Caco-2 (cell line): ENCODE data around the gene CBX4. TPM values are rescaled to one million over a fixed set of nuclear protein-coding genes. Genes with fewer than 3 reads are reported as not detected.

Source experiments
- BruUV-seq: library from RNA; stranded (reverse); fragments of 400-500 nt; replicated peaks from 2 replicates; lab custom pipeline; 2021; lab: Mats Ljungman, UMichigan
- CTCF ChIA-PET: fragments of 300-600 bp; sonication (Branson Sonifier 250); formaldehyde crosslinking; loops from one replicate; lab custom pipeline; 2022; ENCODE audit warnings: antibody characterized with exemption; lab: Charles Lee
- POLR2A ChIA-PET: fragments of 300-600 bp; sonication (Branson Sonifier 250); formaldehyde crosslinking; loops from one replicate; lab custom pipeline; 2022; ENCODE audit warnings: antibody characterized with exemption; lab: Charles Lee
- DNase-seq, 2 experiments: peaks; one replicate each; pipeline versions ENCODE4 v3.0.0 to v3.0.0-alpha.2; 2020 to 2022
- H3K27me3 ChIP-seq: replicated peaks from 2 replicates; pipeline ENCODE4 v1.6.0; 2011; ENCODE audit warnings: low read length; ENCODE audit not compliant: control insufficient read depth, insufficient read depth
- H3K36me3 ChIP-seq: 2 replicates; pipeline ENCODE4 v1.5.1; 2011; ENCODE audit warnings: low read length; ENCODE audit not compliant: control insufficient read depth, insufficient read depth
- H3K4me1 ChIP-seq: fragments of 250-450 bp; sonication (Bioruptor Pico); 2 replicates; pipeline ENCODE4 v1.5.1; 2020; ENCODE audit warnings: mild to moderate bottlenecking
- H3K4me3 ChIP-seq: 2 replicates; pipeline ENCODE4 v1.5.1; 2011; ENCODE audit warnings: low read depth, mild to moderate bottlenecking, control low read depth, low read length
- H3K9me3 ChIP-seq: fragments of 250-450 bp; sonication (Bioruptor Pico); 2 replicates; pipeline ENCODE4 v1.5.1; 2020; ENCODE audit warnings: mild to moderate bottlenecking, moderate library complexity
- H3K27ac Mint-ChIP-seq: one replicate; pipeline ENCODE4 v1.8.0; 2022; ENCODE audit warnings: mixed read lengths; ENCODE audit not compliant: unreplicated experiment
- H3K27me3 Mint-ChIP-seq: one replicate; pipeline ENCODE4 v1.8.0; 2022; ENCODE audit warnings: mixed read lengths; ENCODE audit not compliant: insufficient read depth, unreplicated experiment
- H3K36me3 Mint-ChIP-seq: one replicate; pipeline ENCODE4 v1.8.0; 2022; ENCODE audit warnings: mild to moderate bottlenecking, mixed read lengths; ENCODE audit not compliant: insufficient read depth, unreplicated experiment
- H3K4me1 Mint-ChIP-seq: one replicate; pipeline ENCODE4 v1.8.0; 2022; ENCODE audit warnings: low read depth, mixed read lengths; ENCODE audit not compliant: unreplicated experiment
- H3K4me3 Mint-ChIP-seq: one replicate; pipeline ENCODE4 v1.8.0; 2022; ENCODE audit warnings: mild to moderate bottlenecking, moderate library complexity, mixed read lengths; ENCODE audit not compliant: unreplicated experiment
- H3K9me3 Mint-ChIP-seq: one replicate; pipeline ENCODE4 v1.8.0; 2022; ENCODE audit warnings: mixed read lengths; ENCODE audit not compliant: unreplicated experiment
- intact Hi-C: fragments of 100-400 bp; cut with micrococcal nuclease; formaldehyde crosslinking; loops from one replicate; pipeline ENCODE4 v1.10.0; 2022; ENCODE audit not compliant: unreplicated experiment
- total RNA-seq: library from RNA; stranded (reverse); gene quantifications from 2 replicates; pipeline ENCODE4 v1.2.3, GENCODE V29; 2022
- TF ChIP-seq, protein P1 (sequence below), 2 experiments: fragments of 200-600 bp in 1 of 2; IDR thresholded peaks; 1 replicate in 1 of 2; 2 replicates in 1 of 2; pipeline versions ENCODE4 v1.5.1 to v1.8.0; 2011 to 2022; ENCODE audit warnings: antibody characterized with exemption in 1 of 2, control low read depth in 1 of 2, inconsistent platforms in 1 of 2, low read depth in 1 of 2, low read length in 1 of 2, mild to moderate bottlenecking in 1 of 2, moderate library complexity in 1 of 2; ENCODE audit not compliant: insufficient read depth in 1 of 2, severe bottlenecking in 1 of 2, unreplicated experiment in 1 of 2

Gene CBX4
- total RNA-seq, 1 experiment from 2014 or later, result 114 TPM

DNA sequence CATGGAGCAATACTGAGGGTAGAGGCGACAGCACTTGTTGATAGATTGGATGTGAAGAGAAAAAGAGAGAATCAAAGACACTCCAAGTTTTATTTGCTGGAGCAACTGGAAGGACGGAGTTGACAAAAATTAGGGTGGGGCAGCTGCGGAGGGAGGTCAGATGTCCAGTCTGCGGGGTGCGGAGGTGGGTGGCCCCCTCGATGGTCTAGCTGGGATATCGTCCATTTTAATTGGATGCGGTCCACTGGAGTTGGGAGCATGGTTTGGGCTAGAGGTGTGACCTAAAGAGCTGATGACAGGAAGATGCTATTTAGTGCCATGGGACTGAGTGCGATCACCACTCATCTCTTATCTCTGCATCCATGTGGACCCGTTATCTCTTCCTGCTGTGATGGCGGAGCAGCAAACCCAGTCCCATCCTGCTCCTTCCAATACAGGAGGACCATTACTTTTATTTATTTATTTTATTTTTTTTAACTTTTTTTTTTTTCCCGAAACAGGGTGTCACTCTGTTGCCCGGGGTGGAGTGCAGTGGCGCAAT lies 48.3 kb upstream of the CBX4 start:
- Mint-ChIP-seq H3K27me3 (no peaks in the 10 kb centered on the region), H3K4me3 (no peak overlapping the region), H3K4me1 (peaks cover 10% of the 10 kb centered on the region), H3K36me3 (peaks cover 4% of the 10 kb centered on the region), H3K9me3 (no peaks in the 10 kb centered on the region), H3K27ac (peak overlapping the region; percentile 15)
- no peaks in the 10 kb centered on the region for H3K9me3 ChIP-seq
- intact Hi-C loops, result no loop called here
- ChIA-PET CTCF (no interaction called here), POLR2A (interaction anchor here (0.7 kb wide), 2 partner anchors 29 to 46 kb away, joined by 3 read pairs; no protein-coding TSS in a partner anchor)
- no TSS peak for BruUV-seq
- no peaks in the 10 kb centered on the region for H3K36me3 ChIP-seq
- TF ChIP-seq, protein P1, sequence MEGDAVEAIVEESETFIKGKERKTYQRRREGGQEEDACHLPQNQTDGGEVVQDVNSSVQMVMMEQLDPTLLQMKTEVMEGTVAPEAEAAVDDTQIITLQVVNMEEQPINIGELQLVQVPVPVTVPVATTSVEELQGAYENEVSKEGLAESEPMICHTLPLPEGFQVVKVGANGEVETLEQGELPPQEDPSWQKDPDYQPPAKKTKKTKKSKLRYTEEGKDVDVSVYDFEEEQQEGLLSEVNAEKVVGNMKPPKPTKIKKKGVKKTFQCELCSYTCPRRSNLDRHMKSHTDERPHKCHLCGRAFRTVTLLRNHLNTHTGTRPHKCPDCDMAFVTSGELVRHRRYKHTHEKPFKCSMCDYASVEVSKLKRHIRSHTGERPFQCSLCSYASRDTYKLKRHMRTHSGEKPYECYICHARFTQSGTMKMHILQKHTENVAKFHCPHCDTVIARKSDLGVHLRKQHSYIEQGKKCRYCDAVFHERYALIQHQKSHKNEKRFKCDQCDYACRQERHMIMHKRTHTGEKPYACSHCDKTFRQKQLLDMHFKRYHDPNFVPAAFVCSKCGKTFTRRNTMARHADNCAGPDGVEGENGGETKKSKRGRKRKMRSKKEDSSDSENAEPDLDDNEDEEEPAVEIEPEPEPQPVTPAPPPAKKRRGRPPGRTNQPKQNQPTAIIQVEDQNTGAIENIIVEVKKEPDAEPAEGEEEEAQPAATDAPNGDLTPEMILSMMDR (IDR thresholded peaks at IDR 0.05; ENCODE audit: insufficient read depth in 1 of 2, low read depth in 1 of 2, low read length in 1 of 2, severe bottlenecking in 1 of 2, unreplicated experiment in 1 of 2), result no peak
- H3K4me1 ChIP-seq, result no peaks in the 10 kb centered on the region
- DNase-seq, result no peak
- H3K4me3 ChIP-seq, result no peak overlapping the region
- no peaks in the 10 kb centered on the region; the same call in 1 of the 2 replicates for H3K27me3 ChIP-seq

DNA sequence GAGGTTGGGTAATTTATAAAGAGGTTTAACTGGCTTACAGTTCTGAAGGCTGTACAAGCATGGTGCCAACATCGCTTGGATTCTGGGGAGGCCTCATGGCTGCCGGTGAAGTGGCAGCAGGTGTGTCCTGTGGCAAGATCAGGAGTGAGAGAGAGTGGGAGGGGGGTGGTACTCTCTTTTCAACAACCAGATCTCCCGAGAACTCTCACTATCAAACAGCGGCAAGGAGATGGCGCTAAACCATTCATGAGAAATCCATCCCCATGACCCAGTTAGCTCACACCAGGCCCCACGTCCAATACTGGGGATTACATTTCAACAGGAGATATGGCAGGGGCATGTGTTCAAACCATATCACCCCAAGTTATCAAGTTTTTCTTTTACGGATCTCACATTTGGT lies 44.0 kb upstream of the CBX4 start:
- no peaks in the 10 kb centered on the region for H3K9me3 Mint-ChIP-seq
- ChIA-PET POLR2A (no interaction called here), CTCF (no interaction called here)
- TF ChIP-seq, protein P1 (IDR thresholded peaks at IDR 0.05; ENCODE audit: insufficient read depth in 1 of 2, low read depth in 1 of 2, low read length in 1 of 2, severe bottlenecking in 1 of 2, unreplicated experiment in 1 of 2), result no peak
- Histone ChIP-seq H3K4me3 (no peak overlapping the region), H3K36me3 (no peaks in the 10 kb centered on the region), H3K4me1 (no peaks in the 10 kb centered on the region), H3K9me3 (no peaks in the 10 kb centered on the region), H3K27me3 (no peaks in the 10 kb centered on the region; the same call in 1 of the 2 replicates)
- peaks cover 7% of the 10 kb centered on the region for H3K4me1 Mint-ChIP-seq
- intact Hi-C loops, result no loop called here
- H3K27me3 Mint-ChIP-seq, result no peaks in the 10 kb centered on the region
- no TSS peak for BruUV-seq
- H3K27ac Mint-ChIP-seq, result no peak overlapping the region
- H3K36me3 Mint-ChIP-seq, result no peaks in the 10 kb centered on the region
- DNase-seq, result no peak
- no peak overlapping the region for H3K4me3 Mint-ChIP-seq

DNA sequence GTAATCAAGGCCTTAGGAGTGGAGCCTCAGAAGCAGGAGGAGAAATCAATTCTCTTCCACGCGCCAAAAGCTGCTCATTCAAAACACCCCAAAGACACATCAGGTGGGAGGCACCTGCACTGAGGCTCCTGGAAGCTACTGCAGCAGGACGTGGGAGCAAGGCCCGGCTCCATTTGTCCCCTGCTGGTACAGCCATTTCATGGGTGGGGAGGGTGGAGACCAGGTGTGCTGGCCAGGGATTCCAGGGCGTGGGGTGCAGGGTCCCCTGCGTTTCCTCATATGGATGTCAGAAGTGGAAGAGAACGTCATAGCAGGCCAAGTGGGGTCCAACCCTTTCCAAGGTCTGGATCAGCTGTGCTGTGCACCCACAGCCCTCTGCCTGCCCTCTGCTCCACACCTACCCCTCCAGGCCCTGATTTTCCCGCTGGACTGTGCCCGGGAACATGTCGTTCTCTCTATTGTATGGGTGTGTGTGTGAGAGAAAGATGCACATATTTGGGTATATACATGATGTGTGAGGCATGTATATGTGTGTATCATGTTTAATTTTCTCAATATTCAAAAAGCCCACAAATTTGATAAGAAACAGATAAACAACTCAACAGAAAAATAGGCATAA lies 39.2 kb upstream of the CBX4 start:
- Mint-ChIP-seq H3K27me3 (no peaks in the 10 kb centered on the region), H3K9me3 (peaks cover 10% of the 10 kb centered on the region), H3K36me3 (no peaks in the 10 kb centered on the region), H3K27ac (no peak overlapping the region), H3K4me1 (no peaks in the 10 kb centered on the region), H3K4me3 (no peak overlapping the region)
- H3K4me1 ChIP-seq, result no peaks in the 10 kb centered on the region
- H3K36me3 ChIP-seq, result no peaks in the 10 kb centered on the region
- ChIA-PET POLR2A (no interaction called here), CTCF (no interaction called here)
- no peaks in the 10 kb centered on the region for H3K9me3 ChIP-seq
- TF ChIP-seq, protein P1 (IDR thresholded peaks at IDR 0.05; ENCODE audit: insufficient read depth in 1 of 2, low read depth in 1 of 2, low read length in 1 of 2, severe bottlenecking in 1 of 2, unreplicated experiment in 1 of 2), result no peak
- no peak overlapping the region for H3K4me3 ChIP-seq
- H3K27me3 ChIP-seq, result no peaks in the 10 kb centered on the region
- intact Hi-C loops, result no loop called here
- BruUV-seq, result no TSS peak
- no peak for DNase-seq
